Body of pancreas (tissue), 4 donors: ENCODE results near the gene SEZ6L2. TPM values are rescaled to one million over a fixed set of nuclear protein-coding genes. Genes with fewer than 3 reads are reported as not detected.
"Not testable (repeated sequence)": the region's sequence is repeated elsewhere in the genome, so short reads cannot be mapped to it uniquely, and the experiment has no call there.

Source experiments
- ATAC-seq: fragments of 150-250 bp; one replicate; pipeline ENCODE4 v1.9.1; 2016
- DNase-seq, 4 donors: peaks; one replicate each; pipeline ENCODE4 v3.0.0-alpha.2; 2019
- H3K27ac ChIP-seq, 4 donors: fragments of 200-600 bp; sonication (generic); 1 replicate in 3 of 4; 2 replicates in 1 of 4; pipeline versions ENCODE4 v1.5.1 to v1.6.1; 2016 to 2019; ENCODE audit warnings: mild to moderate bottlenecking in 1 of 4, mixed read lengths in 1 of 4, moderate library complexity in 1 of 4
- H3K27me3 ChIP-seq, 2 donors: fragments of 200-600 bp; sonication (generic); one replicate each; pipeline ENCODE4 v1.6.0; 2016; ENCODE audit warnings: mild to moderate bottlenecking in 1 of 2
- H3K36me3 ChIP-seq, 2 donors: fragments of 200-600 bp; sonication (generic); replicated peaks in 1 of 2; 2 replicates each; pipeline ENCODE4 v1.5.1; 2016; ENCODE audit warnings: low read depth in 2 of 2; ENCODE audit not compliant: insufficient read depth in 1 of 2
- H3K4me1 ChIP-seq: fragments of 200-600 bp; sonication (generic); one replicate; pipeline ENCODE4 v1.6.0; 2016
- H3K4me3 ChIP-seq, 2 donors: fragments of 200-600 bp; sonication (generic); 1 replicate in 1 of 2; 2 replicates in 1 of 2; pipeline ENCODE4 v1.5.1; 2016 to 2019
- H3K9me3 ChIP-seq, 3 donors: fragments of 200-600 bp; sonication (generic); 1 replicate in 2 of 3; 2 replicates in 1 of 3; pipeline ENCODE4 v1.5.1; 2016
- CTCF ChIP-seq, 7 experiments: fragments of 450-650 bp in 4 of 7; fragments of 200-600 bp in 3 of 7; sonication (generic) in 3 of 7; IDR thresholded peaks; one replicate each; pipeline ENCODE4 v1.5.1; 2016 to 2019; ENCODE audit warnings: antibody characterized with exemption in 7 of 7
- POLR2A ChIP-seq, 3 donors: fragments of 450-650 bp; IDR thresholded peaks; one replicate each; pipeline ENCODE4 v1.6.1; 2016; ENCODE audit warnings: antibody characterized with exemption in 3 of 3, mild to moderate bottlenecking in 2 of 3
- WGBS, 2 donors: methylation state at CpG; one replicate each; pipeline ENCODE4 v1.1.5; 2017; 5-methylcytosine and 5-hydroxymethylcytosine counted together
- intact Hi-C: fragments of 100-400 bp; cut with DNase I; formaldehyde crosslinking; loops from one replicate; pipeline ENCODE4 v1.15.1; 2023
- total RNA-seq, 2 donors: library from RNA; depleted of rRNA; stranded (reverse); fragments of >200 nt; gene quantifications; one replicate each; pipeline ENCODE4 v1.1.0, GENCODE V29; 2016

Gene SEZ6L2
- total RNA-seq, 2 donors from 2014 or later = 19.2 to 28.3 TPM

GRCh38 chr16:29910819-29911675, 11.7 kb upstream of the SEZ6L2 start:
- H3K36me3 ChIP-seq = peaks cover 0 to 2% of the 10 kb centered on the region in 2 donors
- TF ChIP-seq CTCF (IDR thresholded peaks at IDR 0.05) (no peak), POLR2A (IDR thresholded peaks at IDR 0.05) (no peak)
- intact Hi-C loops = no loop called here
- WGBS, 2 donors = 86% methylated on average over 20 of the region's 20 CpGs; no CpG with 5 or more reads in 1 of the 2 donors
- H3K9me3 ChIP-seq = no peaks in the 10 kb centered on the region
- H3K4me1 ChIP-seq = no peaks in the 10 kb centered on the region
- H3K4me3 ChIP-seq = no peak overlapping the region
- DNase-seq = no peak
- H3K27me3 ChIP-seq = no peaks in the 10 kb centered on the region
- H3K27ac ChIP-seq = no peak overlapping the region
- ATAC-seq = no peak

DNA sequence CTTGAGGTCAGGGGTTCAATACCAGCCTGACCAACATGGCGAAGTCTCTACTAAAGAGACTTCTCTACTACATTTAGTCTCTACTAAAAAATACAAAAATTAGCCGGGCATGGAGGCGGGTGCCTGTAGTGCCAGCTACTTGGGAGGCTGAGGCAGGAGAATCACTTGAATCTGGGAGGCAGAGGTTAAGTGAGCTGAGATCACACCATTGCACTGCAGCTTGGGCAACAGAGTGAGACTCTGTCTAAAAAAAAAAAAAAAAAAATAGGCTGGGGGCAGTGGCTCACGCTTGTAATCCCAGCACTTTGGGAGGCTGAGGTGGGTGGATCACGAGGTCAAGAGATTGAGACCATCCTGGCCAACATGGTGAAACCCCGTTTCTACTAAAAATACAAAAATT, 10.5 kb upstream of the SEZ6L2 start:
- not testable (repeated sequence) for H3K4me3 ChIP-seq, ATAC-seq, H3K9me3 ChIP-seq, H3K27me3 ChIP-seq, H3K27ac ChIP-seq, DNase-seq, H3K36me3 ChIP-seq, H3K4me1 ChIP-seq
- WGBS, 2 donors = 77 to 81% methylated on average over 6 of the region's 6 CpGs
- intact Hi-C loops = loop anchor here (10.0 kb wide), 1 partner anchor 95 kb away; no protein-coding TSS in a partner anchor

- H3K4me3 ChIP-seq = no peak overlapping the region
- ATAC-seq = no peak
- H3K9me3 ChIP-seq = no peaks in the 10 kb centered on the region
- intact Hi-C loops = loop anchor here (10.0 kb wide), 1 partner anchor 95 kb away; no protein-coding TSS in a partner anchor
- H3K4me1 ChIP-seq = no peaks in the 10 kb centered on the region
- DNase-seq = no peak
- no peak for TF ChIP-seq POLR2A (IDR thresholded peaks at IDR 0.05)
- TF ChIP-seq CTCF (IDR thresholded peaks at IDR 0.05) = no peak
- H3K27me3 ChIP-seq = no peaks in the 10 kb centered on the region
- 75 to 91% methylated on average over 2 of the region's 2 CpGs for WGBS, 2 donors
- H3K27ac ChIP-seq = no peak overlapping the region
- no peaks in the 10 kb centered on the region for H3K36me3 ChIP-seq
Observed at GRCh38 chr16:29909391-29909790, 10.0 kb upstream of the SEZ6L2 start.

DNA sequence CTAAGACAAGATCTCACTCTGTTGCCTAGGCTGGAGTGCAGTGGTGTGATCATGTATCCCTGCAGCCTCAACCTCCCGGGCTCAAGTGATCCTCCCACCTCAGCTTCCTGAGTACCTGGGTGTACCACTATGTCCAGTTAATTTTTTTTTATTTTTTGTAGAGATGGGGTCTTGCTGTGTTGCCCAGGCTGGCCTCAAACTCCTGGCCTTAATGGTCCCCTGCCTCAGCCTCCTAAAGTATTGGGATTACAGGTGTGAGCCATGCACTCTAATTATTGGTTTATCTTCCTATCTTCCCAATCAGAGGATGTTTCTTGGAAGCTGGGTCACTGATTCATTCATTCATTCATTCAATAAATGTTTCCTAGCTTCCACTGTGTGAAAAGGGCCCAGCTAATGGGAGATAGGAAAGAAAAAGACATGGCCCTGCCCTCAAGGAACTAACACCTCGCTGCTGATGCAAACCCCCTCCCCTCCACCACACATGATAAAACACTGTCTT, 9.4 kb upstream of the SEZ6L2 start:
- H3K27ac ChIP-seq = no peak overlapping the region
- H3K27me3 ChIP-seq = no peaks in the 10 kb centered on the region
- H3K36me3 ChIP-seq = no peaks in the 10 kb centered on the region
- no peaks in the 10 kb centered on the region for H3K4me1 ChIP-seq
- no peak for ATAC-seq
- no peaks in the 10 kb centered on the region for H3K9me3 ChIP-seq
- TF ChIP-seq CTCF (IDR thresholded peaks at IDR 0.05) = no peak
- TF ChIP-seq POLR2A (IDR thresholded peaks at IDR 0.05) = no peak
- intact Hi-C loops = loop anchor here (10.0 kb wide), 1 partner anchor 96 kb away; no protein-coding TSS in a partner anchor
- 76 to 92% methylated on average over 2 of the region's 2 CpGs for WGBS, 2 donors
- no peak overlapping the region for H3K4me3 ChIP-seq
- no peak for DNase-seq

- DNase-seq = no peak
- no peak for ATAC-seq
- 62 to 68% methylated on average over 2 of the region's 2 CpGs for whole genome bisulfite sequencing, 2 donors
Observed at GRCh38 chr16:29907973-29908372, 8.6 kb upstream of the SEZ6L2 start.

More at GRCh38 chr16:29907973-29908372, 8.6 kb upstream of the SEZ6L2 start:
- H3K36me3 ChIP-seq = no peaks in the 10 kb centered on the region
- H3K27ac ChIP-seq = no peak overlapping the region
- no peak overlapping the region for H3K4me3 ChIP-seq
- H3K4me1 ChIP-seq = no peaks in the 10 kb centered on the region
- H3K27me3 ChIP-seq = no peaks in the 10 kb centered on the region
- no peak for TF ChIP-seq POLR2A (IDR thresholded peaks at IDR 0.05)
- no peak for TF ChIP-seq CTCF (IDR thresholded peaks at IDR 0.05)
- intact Hi-C loops = loop anchor here (10.0 kb wide), 1 partner anchor 97 kb away; no protein-coding TSS in a partner anchor
- H3K9me3 ChIP-seq = no peaks in the 10 kb centered on the region
